Glutamatergic neuron (in vitro differentiated cells): ENCODE data around the gene POU3F1. TPM values are rescaled to one million over a fixed set of nuclear protein-coding genes. Genes with fewer than 3 reads are reported as not detected.

Experiments
- DNase-seq: peaks from one replicate; pipeline ENCODE4 v3.0.0; 2022
- H3K27ac Mint-ChIP-seq: one replicate; pipeline ENCODE4 v1.8.0; 2020; ENCODE audit warnings: mild to moderate bottlenecking, mixed read lengths, inconsistent platforms; ENCODE audit not compliant: unreplicated experiment
- H3K27me3 Mint-ChIP-seq: one replicate; pipeline ENCODE4 v1.8.0; 2020; ENCODE audit warnings: mild to moderate bottlenecking, moderate library complexity, mixed read lengths, inconsistent platforms; ENCODE audit not compliant: unreplicated experiment
- H3K36me3 Mint-ChIP-seq: one replicate; pipeline ENCODE4 v1.8.0; 2020; ENCODE audit warnings: mild to moderate bottlenecking, mixed read lengths, inconsistent platforms; ENCODE audit not compliant: unreplicated experiment
- H3K4me1 Mint-ChIP-seq: one replicate; pipeline ENCODE4 v1.8.0; 2020; ENCODE audit warnings: mild to moderate bottlenecking, low read depth, mixed read lengths, inconsistent platforms; ENCODE audit not compliant: unreplicated experiment
- H3K4me3 Mint-ChIP-seq: one replicate; pipeline ENCODE4 v1.8.0; 2020; ENCODE audit warnings: mild to moderate bottlenecking, mixed read lengths, inconsistent platforms; ENCODE audit not compliant: unreplicated experiment
- H3K9me3 Mint-ChIP-seq: one replicate; pipeline ENCODE4 v1.8.0; 2020; ENCODE audit warnings: mild to moderate bottlenecking, moderate library complexity, mixed read lengths, inconsistent platforms; ENCODE audit not compliant: unreplicated experiment
- CTCF ChIP-seq: fragments of 200-600 bp; sonication (generic); IDR thresholded peaks from one replicate; pipeline ENCODE4 v1.5.0; 2021; ENCODE audit not compliant: partially characterized antibody, unreplicated experiment
- long read RNA-seq: library from polyadenylated mRNA; unstranded; transcript quantifications from one replicate; pipeline ENCODE4 v2.0.0, GENCODE V29; 2020; ENCODE audit not compliant: unreplicated experiment
- total RNA-seq: library from RNA; stranded (reverse); fragmentation: NEBNext Ultra II Directional; extraction: Animal tissue kit (Norgen Biotek cat#: 25700); gene quantifications from one replicate; pipeline ENCODE4 v1.2.1, GENCODE V29; 2021; ENCODE audit not compliant: unreplicated experiment

Gene POU3F1
- total RNA-seq: 9.3 TPM
- long read RNA-seq: 0 reads

DNA sequence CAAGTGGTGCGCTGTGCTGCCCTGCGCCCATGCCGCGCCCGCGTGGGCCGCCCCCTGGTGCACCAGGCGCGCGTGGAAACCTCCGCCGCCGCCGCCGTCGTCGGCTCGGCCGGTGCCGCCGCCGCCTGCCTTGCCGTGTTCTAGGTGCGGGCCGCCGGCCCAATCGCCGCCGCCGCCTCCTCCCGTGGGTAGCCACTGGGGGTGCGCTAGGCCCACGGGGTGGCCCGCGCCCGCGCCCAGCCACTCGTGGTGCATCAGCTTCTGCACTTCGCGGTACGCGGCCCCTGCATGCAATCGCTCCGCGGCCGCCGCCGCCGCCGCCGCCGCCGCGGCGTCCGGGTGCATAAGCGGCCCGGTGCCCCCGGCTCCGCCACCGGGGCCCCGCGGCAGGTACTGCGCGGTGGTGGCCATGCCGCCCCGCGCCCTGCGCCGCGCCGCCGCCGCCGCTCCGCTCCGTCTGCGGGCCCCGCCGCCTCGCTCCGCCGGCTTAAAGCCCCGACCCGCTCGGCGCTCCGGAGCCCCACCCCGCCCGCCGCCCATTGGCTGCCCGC lies at the start of gene POU3F1:
Gene POU3F1 (minus strand): TSS at position 461 of the 551 bp plus-strand sequence. CDS start 50 bp downstream, at position 411.
- Mint-ChIP-seq H3K4me3 (peak within 1 kb of the TSS; percentile 86), H3K27me3 (peaks cover 25% of the 10 kb centered on the region), H3K27ac (no peak within 1 kb of the TSS), H3K4me1 (peaks cover 18% of the 10 kb centered on the region), H3K36me3 (no peaks in the 10 kb centered on the region), H3K9me3 (peaks cover 7% of the 10 kb centered on the region)
- TF ChIP-seq CTCF: no peak
- DNase-seq: no peak

DNA sequence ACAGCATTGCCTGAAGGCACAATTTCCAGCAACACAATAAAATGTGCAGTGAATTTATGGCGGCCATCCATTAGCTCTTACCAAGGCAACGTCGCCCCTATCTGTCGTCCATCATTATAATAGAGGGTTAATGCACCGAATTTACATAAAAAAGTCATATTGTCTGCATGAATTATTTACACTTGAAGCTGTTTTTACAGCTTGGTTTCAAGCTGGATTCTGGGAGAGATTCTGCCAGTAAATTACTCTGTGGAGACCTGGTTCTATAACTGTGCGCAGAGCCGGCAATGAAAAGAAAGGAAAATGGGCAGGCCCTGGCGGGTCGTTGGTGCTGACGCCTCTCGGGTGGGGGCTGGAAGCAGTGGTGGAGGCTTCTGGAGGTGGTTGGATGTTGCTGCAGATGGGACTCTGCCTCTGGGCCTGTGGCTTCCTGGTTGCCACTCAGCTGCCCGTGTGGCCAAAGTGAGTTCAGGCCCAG lies 48.9 kb upstream of the POU3F1 start:
- Mint-ChIP-seq H3K27me3 (peaks cover 7% of the 10 kb centered on the region), H3K27ac (no peak overlapping the region), H3K9me3 (peaks cover 8% of the 10 kb centered on the region), H3K4me1 (peaks cover 24% of the 10 kb centered on the region), H3K4me3 (no peak overlapping the region), H3K36me3 (no peaks in the 10 kb centered on the region)
- no peak for DNase-seq
- no peak for TF ChIP-seq CTCF

DNA sequence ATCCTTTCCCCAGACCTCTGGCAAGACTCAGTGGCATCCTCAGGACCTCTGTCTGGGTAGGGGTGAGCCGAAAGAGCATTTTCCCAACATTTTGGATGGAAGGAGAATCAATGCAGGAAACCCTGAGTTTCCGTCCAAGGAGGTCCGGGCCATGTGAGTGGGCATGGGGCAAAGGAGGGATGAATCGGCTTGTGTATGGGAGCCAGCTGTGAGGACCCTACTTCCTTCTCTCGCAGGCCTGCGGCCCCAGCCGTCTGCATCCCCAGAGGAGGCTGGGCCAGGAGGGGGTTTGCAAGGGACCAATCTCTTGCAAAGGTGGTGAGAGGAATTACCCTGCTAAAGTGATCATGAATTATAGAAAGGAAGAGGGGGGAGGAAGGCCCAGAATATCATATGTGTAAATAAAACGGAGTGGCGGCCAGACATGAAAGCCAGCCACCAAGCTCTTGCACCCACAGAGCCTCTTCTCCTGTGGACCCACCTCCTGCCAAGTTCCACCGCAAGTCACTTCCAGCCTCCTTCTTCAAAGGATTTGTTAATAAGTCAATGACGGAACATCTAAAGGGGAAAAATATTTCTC lies 48.2 kb upstream of the POU3F1 start:
- Mint-ChIP-seq H3K27ac (no peak overlapping the region), H3K27me3 (peaks cover 11% of the 10 kb centered on the region), H3K36me3 (no peaks in the 10 kb centered on the region), H3K4me1 (peaks cover 24% of the 10 kb centered on the region), H3K9me3 (peaks cover 9% of the 10 kb centered on the region), H3K4me3 (no peak overlapping the region)
- no peak for TF ChIP-seq CTCF
- DNase-seq: no peak

DNA sequence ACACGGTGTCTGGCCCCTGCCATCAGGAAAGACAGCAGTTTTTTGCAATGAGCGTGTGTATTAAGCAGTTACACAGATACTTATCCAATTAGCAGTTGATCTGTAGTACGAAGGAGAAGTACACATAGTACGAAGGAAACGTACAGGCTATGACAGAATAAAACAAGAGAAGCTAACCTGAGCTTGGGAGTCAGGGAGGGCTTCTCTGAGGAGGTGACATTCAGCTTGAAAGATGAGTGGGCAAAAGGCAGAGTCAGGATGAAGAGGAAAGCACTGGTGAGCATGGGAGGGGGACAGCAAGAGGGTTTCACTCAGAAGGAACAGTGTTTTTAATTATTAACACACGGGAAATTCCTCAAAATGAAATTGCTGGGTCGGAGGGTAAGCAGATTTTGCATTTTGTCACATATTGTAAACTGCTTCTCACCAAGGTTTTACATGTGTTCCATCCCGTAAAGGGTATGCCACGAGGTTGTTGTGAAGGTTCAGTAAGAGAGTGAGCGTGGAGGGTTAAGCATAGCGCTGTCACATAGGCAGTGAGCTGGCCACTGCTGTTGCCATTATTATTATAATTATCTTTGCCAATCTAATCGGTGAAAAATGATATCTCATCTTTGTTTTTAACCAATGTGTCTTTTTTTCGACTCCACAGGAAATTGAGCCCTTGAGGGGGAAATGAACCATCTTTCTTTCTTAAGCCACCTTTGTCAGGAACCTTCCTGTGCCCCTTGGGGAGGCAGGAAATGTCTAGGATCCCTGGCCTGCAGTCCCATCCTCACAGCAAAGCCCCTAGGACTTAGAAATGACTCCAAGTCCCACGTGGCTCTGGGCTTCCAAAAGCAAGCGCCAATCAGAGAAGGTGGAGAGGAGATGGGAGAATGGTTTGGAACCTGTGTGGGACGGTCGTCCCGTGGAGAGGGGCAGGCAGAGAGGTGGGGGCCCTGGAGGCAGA lies 47.3 kb upstream of the POU3F1 start:
- Mint-ChIP-seq H3K9me3 (peaks cover 12% of the 10 kb centered on the region), H3K4me1 (peaks cover 24% of the 10 kb centered on the region), H3K4me3 (no peak overlapping the region), H3K36me3 (no peaks in the 10 kb centered on the region), H3K27me3 (peaks cover 8% of the 10 kb centered on the region), H3K27ac (no peak overlapping the region)
- DNase-seq: no peak
- TF ChIP-seq CTCF: no peak

DNA sequence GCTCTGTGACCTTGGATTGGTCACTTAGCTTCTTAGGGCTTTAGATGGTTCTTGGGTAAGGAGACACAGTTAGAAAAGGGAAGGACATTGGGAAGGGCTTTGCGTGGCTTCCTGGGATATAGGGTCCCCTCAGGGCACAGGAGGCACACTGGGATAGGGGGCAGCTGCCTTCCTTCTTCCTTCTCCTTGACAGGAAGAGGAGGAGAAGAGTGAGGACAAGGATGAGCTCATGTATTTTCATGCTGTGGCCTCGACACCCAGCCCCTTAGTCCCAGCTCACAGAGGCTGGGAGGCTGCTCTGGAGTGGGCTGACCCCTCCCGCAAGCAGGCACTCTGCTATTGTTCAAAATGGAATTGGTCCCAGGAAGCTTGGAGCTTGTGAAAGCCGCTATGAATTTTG lies 45.7 kb upstream of the POU3F1 start:
- no peak for DNase-seq
- TF ChIP-seq CTCF: no peak
- Mint-ChIP-seq H3K4me1 (peaks cover 18% of the 10 kb centered on the region), H3K9me3 (peaks cover 5% of the 10 kb centered on the region), H3K36me3 (no peaks in the 10 kb centered on the region), H3K27ac (no peak overlapping the region), H3K27me3 (peaks cover 3% of the 10 kb centered on the region), H3K4me3 (no peak overlapping the region)
